Ramos (cell line): Measurements from ENCODE around the gene PPP1CC.
"Not testable (repeated sequence)": the region's sequence is repeated elsewhere in the genome, so short reads cannot be mapped to it uniquely, and the experiment has no call there.

ENCODE experiments used
- in situ Hi-C: fragments of 300-500 bp; cut with MboI; formaldehyde crosslinking; loops from one replicate; pipeline ENCODE4 v1.14.3; 2022; ENCODE audit warnings: low sequenced_read_pairs; ENCODE audit not compliant: unreplicated experiment

PPP1CC gene

GRCh38 chr12:110726708-110727369 lies 15.9 kb downstream of the PPP1CC start:
- in situ Hi-C loops: no loop called here

- in situ Hi-C loops: no loop called here
Observed at GRCh38 chr12:110726028-110726427, 16.7 kb downstream of the PPP1CC start.

DNA sequence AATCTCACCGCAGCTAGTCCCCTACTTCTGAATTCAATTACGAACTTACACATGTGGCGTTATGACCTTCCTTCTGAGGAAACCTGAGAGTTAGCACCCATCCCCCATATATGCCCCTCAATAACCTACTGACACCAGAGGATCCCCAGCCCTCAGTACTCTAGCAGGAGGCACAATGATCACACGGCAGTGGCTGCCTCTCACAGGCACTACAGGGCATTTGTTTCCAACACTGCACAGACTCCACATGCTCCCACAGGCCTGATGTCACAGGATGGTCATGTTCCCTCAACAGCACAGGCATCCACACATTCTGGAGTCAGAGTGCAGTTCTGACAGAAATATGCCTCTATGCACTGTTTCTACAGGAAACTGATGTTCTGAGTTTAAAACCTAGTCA lies 17.4 kb downstream of the PPP1CC start:
- in situ Hi-C loops: no loop called here

DNA sequence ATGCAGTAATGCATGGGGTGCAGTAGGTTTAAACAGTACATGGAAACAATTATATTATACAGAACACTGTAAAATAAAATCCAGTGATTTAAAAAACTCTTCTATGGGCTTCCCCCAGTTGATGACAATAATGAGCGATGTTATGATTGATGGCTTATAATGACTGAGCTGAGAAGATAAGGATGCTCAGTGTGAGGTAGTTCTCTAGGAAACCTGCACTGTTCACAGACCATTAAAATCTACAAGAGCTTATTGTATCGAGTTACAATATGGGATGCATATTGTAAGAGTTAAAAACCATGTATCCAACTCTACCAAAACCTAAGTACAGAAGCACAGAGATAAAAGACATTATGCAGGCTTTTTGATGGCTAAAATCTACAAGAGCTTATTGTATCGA lies 19.8 kb downstream of the PPP1CC start:
- in situ Hi-C loops: not testable (repeated sequence)

DNA sequence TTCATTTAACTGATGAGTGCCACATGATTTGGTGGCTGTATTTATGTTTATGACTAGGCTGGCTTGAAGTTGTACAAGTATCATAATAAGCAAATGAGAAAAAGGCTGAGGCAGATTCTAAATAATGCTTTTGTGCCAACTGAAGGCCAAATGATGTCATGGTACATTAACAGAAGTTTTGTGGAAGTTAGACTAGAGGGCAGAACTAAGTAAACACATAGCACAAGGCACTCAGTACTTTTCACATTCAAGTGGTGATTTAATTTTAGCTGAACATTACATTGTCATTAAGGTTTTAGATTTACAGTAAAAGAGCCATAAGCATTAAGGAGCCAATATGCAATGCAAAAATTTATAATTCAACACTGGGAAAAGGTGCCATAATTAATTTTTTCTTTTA lies 21.1 kb downstream of the PPP1CC start:
- in situ Hi-C loops: no loop called here

DNA sequence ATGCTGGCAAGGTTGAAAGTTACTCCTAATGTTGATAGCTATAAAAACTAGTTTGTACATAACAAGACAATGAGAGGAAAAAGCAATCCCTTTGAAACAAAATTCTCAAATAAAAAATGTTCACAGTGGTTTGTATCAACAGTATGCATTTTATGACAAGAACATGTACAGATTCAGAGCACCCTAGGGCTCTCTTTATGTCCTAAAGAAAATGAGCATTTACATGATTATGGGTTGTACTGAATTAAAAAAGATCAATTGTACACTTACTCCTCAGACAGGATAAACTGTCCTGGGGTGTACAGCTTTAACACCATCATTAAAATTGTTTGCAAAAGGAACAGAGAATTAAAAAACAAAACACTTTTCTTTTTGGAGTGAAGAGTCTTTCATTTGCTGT lies 22.2 kb downstream of the PPP1CC start:
- in situ Hi-C loops: no loop called here

DNA sequence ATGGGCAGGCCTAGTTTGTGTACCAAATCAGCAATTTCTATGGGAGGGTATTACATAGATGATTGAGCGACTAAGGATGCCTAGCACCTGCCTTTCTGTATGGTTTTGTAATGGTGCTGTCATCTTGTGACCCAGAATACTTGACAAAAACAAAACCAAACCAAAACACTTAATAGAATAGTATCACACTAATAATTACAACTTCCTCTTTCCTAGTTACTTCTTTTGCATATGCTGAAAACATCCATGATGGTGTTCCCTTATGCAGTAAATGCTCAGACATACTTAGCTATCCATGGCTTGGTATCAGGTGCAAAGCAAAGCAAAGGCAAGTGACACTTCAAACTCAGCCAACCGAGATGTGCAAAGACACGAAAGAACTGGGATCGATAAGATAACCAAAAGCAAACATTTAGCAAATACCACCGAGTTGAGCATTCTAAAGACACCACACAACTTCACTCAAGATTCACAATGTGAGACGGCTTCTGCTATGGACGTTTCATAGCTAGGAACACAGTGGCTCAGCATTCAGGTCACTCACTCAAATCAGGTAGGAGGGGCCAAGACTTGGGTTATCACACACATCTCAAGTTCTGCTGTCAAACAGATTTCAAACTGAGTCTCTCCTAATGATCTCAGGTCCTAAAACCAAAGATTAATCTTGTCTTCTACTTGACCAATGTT lies 24.3 kb downstream of the PPP1CC start:
- in situ Hi-C loops: no loop called here

GRCh38 chr12:110717037-110717436 lies 25.7 kb downstream of the PPP1CC start:
- in situ Hi-C loops: no loop called here

DNA sequence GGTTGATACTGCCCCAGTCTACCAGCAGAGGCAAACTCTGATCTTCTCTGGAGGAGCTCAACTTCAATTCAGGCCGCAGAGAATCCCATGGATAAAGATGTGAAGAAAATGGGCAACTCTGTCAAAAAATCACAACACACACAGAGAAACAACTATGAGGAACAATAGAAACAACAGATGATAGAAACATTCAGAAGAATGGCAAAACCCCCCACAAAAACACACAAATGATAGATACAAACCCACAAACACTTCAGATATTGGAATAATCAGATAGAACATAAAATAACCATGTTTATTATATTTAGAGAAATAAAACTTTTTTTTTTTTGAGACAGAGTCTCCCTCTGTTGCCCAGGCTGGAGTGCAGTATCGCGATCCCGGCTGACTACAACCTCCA lies 33.8 kb downstream of the PPP1CC start:
- in situ Hi-C loops: no loop called here

GRCh38 chr12:110705309-110705708 lies 37.4 kb downstream of the PPP1CC start:
- in situ Hi-C loops: no loop called here

GRCh38 chr12:110704750-110705149 lies 37.9 kb downstream of the PPP1CC start:
- in situ Hi-C loops: loop anchor here (5.0 kb wide), 1 partner anchor 123 kb away; no protein-coding TSS in a partner anchor

DNA sequence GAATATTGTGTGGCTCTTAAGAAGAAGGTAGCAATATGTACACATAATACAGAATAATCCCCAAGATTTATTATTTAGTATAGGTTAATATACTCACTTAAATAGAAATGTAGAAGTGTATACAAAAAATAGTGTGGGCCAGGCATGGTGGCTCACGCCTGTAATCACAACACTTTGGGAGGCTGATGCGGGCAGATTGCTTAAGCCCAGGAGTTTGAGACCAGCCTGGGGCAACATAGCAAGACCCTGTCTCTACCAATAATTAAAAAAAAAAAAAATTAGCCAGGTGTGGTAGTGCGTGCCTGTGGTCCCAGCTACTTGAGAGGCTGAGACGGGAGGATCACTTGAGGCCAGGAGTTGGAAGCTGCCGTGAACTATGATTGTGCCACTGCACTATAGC lies 38.5 kb downstream of the PPP1CC start:
- in situ Hi-C loops: loop anchor here (5.0 kb wide), 1 partner anchor 123 kb away; no protein-coding TSS in a partner anchor

DNA sequence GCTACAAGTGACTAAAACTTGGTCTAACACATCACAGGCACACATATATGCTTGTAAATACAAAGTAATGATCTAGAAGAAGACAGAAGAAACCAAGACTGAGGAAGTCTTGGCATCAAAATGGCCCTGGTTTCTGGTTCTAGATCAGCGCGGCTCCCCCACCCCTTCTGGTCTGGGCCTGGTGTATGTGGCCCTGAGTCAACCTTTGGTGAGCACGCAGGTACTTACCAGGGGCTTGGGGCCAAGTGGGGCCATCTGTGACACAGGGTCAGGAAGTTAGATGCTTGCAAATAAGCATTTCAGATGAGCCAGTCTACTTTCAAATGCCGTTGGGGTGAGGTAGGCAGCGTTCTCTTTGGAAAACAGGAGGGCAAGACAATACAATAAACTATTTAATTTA lies 40.6 kb downstream of the PPP1CC start:
- in situ Hi-C loops: loop anchor here (5.0 kb wide), 1 partner anchor 125 kb away; no protein-coding TSS in a partner anchor

GRCh38 chr12:110699591-110700445 lies 42.9 kb downstream of the PPP1CC start:
- in situ Hi-C loops: loop anchor here (5.0 kb wide), 1 partner anchor 127 kb away; no protein-coding TSS in a partner anchor

DNA sequence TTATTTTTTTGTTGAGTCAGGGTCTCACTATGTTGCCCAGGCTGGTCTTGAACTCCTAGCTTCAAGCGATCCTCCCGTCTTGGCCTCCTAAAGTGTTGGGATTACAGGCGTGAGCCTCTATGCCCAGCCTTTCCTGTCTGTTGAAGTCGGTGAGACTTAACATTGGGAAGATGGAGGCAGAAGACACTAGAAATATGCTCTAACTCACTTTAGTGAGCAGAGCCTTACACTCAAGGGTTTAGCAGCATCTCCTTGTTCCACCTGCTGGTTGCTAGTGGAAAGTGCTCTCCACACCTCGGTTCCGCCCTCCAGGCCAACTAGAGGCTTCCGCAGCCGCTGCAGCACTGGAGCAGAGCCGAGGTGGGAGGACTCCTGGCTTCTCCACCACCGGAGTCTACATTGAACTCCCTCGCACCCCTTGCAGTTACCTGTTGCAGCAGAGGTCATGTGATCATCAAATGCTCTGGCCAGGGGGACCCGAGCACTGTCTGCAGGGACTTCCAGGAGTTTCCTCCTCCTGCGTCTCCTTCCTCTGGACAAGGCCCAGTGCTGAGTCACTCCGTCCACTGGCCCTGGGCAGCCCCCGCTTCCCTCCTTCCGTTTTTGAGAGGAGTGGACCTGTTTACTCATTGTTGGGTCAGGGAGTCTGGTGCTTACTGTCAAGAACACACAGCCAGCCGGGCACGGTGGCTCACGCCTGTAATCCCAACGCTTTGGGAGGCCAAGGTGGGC lies 44.4 kb downstream of the PPP1CC start:
- in situ Hi-C loops: no loop called here

DNA sequence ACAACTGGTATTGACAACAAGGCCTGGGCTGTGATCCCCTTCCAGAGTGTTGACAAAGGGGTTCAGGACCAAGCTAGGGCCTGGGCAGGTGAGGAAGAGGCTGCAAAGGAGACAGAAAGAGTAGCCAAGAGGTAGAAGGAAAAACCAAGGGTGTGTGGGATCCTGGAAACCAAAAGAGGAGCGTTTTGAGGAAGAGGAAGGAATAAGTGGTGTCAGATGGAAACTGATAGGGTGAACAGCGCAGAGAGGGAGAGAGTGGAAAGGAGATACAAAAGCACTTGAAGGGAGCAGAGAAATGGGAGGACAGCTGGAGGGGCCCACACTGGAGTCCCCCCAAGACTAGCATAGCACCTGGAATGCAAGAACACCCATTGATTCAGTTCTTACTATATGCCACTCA lies 45.5 kb downstream of the PPP1CC start:
- in situ Hi-C loops: no loop called here

- in situ Hi-C loops: no loop called here
Observed at GRCh38 chr12:110696283-110696682, 46.4 kb downstream of the PPP1CC start.

DNA sequence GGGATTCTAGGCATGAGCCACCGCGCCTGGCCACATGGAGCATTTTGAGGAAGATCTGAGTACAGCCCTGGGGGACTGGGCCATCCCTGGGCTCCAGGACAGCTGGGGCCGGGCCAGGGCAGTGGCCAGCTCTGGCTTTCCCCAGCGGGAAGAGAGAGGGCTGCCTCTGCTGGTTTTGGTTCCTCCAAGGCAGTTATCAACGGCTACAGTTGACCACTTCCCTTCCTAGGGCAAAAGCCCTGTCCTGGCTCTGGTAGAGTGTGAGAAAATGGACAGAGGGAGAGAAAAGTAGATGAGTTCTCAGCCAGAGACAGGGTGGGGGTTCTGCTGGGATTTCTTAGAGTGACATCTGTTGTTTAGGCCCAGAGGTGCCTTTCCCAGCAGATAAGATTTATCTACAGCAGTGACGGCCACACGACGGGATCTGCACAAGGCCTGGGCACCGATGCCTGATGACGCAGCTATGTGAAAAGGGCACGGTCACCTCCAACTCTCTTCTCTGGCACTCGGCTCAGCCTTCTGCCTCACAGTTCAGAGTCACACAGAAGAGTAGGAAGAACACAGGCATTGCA lies 48.3 kb downstream of the PPP1CC start:
- in situ Hi-C loops: no loop called here

GRCh38 chr12:110693731-110694130 lies 49.0 kb downstream of the PPP1CC start:
- in situ Hi-C loops: no loop called here

GRCh38 chr12:110690127-110690430 lies 52.6 kb downstream of the PPP1CC start:
- in situ Hi-C loops: no loop called here
